MM.1S (cell line): ENCODE data around the gene MNT.

Source experiments
- EZH2 ChIP-seq: fragments of 300-600 bp; sonication (generic); optimal IDR thresholded peaks from 2 replicates; pipeline ENCODE3; 2017; ENCODE audit warnings: low read depth, mild to moderate bottlenecking, antibody characterized with exemption, low read length, mixed read lengths
- EZH2phosphoT487 ChIP-seq: fragments of 300-600 bp; sonication (generic); IDR thresholded peaks from 2 replicates; pipeline ENCODE4 v1.6.1; 2018; ENCODE audit warnings: antibody characterized with exemption, low read length
- TF ChIP-seq, protein P1 (sequence below): fragments of 300-600 bp; sonication (generic); IDR thresholded peaks from 2 replicates; pipeline ENCODE4 v1.5.1; 2016; ENCODE audit warnings: antibody characterized with exemption, low read length, mixed read lengths

DNA sequence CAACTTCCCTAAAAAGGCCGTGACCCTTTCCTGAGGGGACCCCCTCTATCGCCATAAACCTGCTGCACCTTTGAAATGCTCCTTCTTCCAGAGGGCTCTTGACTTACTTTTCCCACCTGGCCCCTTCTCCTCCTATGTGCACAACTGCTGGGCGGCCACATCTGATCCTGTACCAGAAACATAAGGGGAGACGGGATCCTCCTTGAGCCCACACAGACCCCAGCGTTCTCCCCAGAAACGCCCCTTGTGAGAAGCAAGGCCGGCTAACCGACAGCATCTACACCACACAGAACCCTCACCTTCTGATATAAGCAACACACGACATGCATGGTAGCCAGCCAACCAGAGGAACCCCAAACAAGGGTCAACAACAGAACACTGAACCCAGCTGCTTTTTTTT lies 14.2 kb upstream of the MNT start:
- TF ChIP-seq, protein P1, sequence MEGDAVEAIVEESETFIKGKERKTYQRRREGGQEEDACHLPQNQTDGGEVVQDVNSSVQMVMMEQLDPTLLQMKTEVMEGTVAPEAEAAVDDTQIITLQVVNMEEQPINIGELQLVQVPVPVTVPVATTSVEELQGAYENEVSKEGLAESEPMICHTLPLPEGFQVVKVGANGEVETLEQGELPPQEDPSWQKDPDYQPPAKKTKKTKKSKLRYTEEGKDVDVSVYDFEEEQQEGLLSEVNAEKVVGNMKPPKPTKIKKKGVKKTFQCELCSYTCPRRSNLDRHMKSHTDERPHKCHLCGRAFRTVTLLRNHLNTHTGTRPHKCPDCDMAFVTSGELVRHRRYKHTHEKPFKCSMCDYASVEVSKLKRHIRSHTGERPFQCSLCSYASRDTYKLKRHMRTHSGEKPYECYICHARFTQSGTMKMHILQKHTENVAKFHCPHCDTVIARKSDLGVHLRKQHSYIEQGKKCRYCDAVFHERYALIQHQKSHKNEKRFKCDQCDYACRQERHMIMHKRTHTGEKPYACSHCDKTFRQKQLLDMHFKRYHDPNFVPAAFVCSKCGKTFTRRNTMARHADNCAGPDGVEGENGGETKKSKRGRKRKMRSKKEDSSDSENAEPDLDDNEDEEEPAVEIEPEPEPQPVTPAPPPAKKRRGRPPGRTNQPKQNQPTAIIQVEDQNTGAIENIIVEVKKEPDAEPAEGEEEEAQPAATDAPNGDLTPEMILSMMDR = no peak
- TF ChIP-seq EZH2 (no peak), EZH2phosphoT487 (no peak)
